Measurements from ENCODE around the gene HMG20B. TPM values are rescaled to one million over a fixed set of nuclear protein-coding genes. Genes with fewer than 3 reads are reported as not detected.

HMG20B gene
- total and polyA plus RNA-seq, 5 donors, result 35.7 to 50.5 (median 36.6) TPM

DNA sequence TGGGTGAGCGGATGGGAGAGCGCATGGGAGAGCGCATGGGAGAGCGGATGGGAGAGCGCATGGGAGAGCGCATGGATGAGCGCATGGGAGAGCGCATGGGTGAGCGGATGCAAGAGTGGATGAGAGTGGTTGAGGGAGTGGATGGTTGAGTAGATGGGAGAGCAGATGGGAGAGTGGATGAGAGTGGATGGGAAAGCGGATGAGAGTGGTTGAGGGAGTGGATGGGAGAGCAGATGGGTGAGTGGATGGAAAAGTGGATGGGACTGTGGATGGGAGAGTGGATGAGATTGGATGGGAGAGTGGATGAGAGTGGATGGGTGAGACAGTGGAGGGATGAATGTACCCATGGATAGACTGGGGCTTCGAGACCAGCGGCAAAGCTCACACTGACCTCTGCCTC lies 42.4 kb upstream of the HMG20B start:
- intact Hi-C loops (cut with DNase I), result no loop called here

DNA sequence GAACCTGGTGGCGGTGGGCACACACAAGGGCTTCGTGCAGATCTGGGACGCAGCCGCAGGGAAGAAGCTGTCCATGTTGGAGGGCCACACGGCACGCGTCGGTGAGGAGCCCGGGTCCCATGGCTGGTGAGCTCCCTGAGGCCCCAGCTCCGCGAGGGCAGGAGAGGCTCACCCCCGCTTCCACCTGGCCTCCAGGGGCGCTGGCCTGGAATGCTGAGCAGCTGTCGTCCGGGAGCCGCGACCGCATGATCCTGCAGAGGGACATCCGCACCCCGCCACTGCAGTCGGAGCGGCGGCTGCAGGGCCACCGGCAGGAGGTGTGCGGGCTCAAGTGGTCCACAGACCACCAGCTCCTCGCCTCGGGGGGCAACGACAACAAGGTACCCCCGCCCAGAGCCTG lies 41.0 kb upstream of the HMG20B start:
- 92% methylated on average over 29 of the region's 29 CpGs for WGBS
- ATAC-seq (no peak), DNase-seq (no peak)
- Histone ChIP-seq H3K27me3 (ENCODE audit: control insufficient read depth, insufficient read depth) (no peaks in the 10 kb centered on the region), H3K27ac (ENCODE audit: low read length) (no peak overlapping the region), H3K4me1 (ENCODE audit: control insufficient read depth, insufficient read depth, low read length) (no peaks in the 10 kb centered on the region), H3K9me3 (ENCODE audit: control insufficient read depth, low read length) (no peaks in the 10 kb centered on the region), H3K4me3 (ENCODE audit: low read length) (no peak overlapping the region)
- intact Hi-C loops (cut with DNase I), result no loop called here

More for the DNA sequence above, 42.4 kb upstream of the HMG20B start:
- Histone ChIP-seq H3K4me3 (ENCODE audit: low read length) (no peak overlapping the region), H3K9me3 (ENCODE audit: control insufficient read depth, low read length) (no peaks in the 10 kb centered on the region), H3K4me1 (ENCODE audit: control insufficient read depth, insufficient read depth, low read length) (no peaks in the 10 kb centered on the region), H3K27me3 (ENCODE audit: control insufficient read depth, insufficient read depth) (no peaks in the 10 kb centered on the region), H3K27ac (ENCODE audit: low read length) (no peak overlapping the region)
- WGBS, result 98% methylated on average over 12 of the region's 12 CpGs
- ATAC-seq, result no peak
- no peak for DNase-seq

DNA sequence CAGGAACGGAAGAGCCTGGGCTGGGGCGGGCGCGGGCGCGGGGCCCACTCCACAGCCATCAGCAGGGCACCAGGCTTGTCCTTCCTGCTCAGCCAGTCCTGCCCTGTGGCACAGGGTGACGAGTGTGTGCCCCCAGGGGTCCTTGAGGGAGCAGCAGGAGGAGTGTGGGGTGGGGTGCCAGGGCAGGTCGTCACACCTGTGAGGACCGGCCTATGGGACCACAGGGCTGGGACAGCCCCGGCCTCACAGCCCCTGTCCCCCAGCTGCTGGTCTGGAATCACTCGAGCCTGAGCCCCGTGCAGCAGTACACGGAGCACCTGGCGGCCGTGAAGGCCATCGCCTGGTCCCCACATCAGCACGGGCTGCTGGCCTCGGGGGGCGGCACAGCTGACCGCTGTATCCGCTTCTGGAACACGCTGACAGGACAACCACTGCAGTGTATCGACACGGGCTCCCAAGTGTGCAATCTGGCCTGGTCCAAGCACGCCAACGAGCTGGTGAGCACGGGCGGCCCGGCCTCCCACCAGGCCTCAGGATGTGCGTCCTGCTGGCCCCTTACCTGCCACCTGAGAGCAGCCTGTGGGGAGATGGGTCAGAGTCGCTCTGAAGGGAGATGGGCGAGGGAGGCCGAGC lies 40.5 kb upstream of the HMG20B start:
- WGBS, result 94% methylated on average over 33 of the region's 33 CpGs
- no peaks in the 10 kb centered on the region for H3K9me3 ChIP-seq (ENCODE audit: control insufficient read depth, low read length)

DNA sequence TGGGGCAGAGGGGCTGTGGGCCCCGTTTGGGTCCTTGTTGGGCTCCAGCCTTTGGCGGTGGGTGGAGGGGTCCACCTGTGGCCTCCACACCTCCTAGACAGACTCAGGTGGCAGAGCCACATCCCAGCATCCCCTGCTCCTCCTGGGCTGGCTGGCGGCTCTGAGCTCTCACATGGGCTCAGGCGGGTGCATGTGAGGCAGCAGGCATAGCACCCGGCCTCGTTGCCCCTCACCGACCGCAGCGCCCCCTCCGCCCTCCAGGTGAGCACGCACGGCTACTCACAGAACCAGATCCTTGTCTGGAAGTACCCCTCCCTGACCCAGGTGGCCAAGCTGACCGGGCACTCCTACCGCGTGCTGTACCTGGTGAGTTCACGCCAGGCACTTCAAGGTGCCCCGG lies 39.7 kb upstream of the HMG20B start:
- intact Hi-C loops (cut with DNase I), result no loop called here
- Histone ChIP-seq H3K4me1 (ENCODE audit: control insufficient read depth, insufficient read depth, low read length) (no peaks in the 10 kb centered on the region), H3K9me3 (ENCODE audit: control insufficient read depth, low read length) (no peaks in the 10 kb centered on the region), H3K27me3 (ENCODE audit: control insufficient read depth, insufficient read depth) (no peaks in the 10 kb centered on the region), H3K4me3 (ENCODE audit: low read length) (no peak overlapping the region), H3K27ac (ENCODE audit: low read length) (no peak overlapping the region)
- WGBS, result 93% methylated on average over 17 of the region's 17 CpGs
- ATAC-seq, result no peak
- no peak for DNase-seq

More for the DNA sequence above, 40.5 kb upstream of the HMG20B start:
- Histone ChIP-seq H3K27ac (ENCODE audit: low read length) (no peak overlapping the region), H3K4me1 (ENCODE audit: control insufficient read depth, insufficient read depth, low read length) (no peaks in the 10 kb centered on the region), H3K27me3 (ENCODE audit: control insufficient read depth, insufficient read depth) (no peaks in the 10 kb centered on the region), H3K4me3 (ENCODE audit: low read length) (no peak overlapping the region)
- DNase-seq, result no peak
- intact Hi-C loops (cut with DNase I), result no loop called here
- ATAC-seq, result no peak

DNA sequence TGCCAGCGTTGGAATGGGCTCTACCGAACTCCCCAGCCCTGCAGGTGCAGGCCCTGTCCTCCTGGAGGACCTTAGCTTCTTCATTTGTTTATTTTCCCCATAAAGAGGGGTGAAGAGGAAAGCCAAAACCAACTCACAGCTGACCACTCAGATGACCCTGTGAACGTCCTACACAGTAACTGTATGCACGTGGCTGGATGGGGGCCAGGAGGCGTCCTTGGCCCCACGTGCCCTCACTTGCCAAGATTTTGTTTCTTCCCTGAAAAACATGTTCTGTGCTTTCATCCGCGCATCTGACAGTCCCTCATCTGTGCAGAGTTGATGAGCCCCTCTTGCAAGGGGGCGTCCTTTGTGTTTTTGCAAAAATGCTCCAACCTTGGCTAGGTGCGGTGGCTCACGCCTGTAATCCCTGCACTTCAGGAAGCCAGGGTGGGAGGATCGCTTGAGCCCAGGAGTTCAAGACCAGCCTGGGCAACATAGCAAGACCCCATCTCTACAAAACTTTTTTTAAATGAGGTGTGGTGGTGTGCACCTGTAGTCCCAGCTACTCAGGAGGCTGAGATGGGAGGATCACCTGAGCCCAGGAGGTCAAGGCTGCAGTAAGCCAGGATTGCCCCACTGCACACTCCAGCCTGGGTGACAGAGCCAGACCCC lies 39.1 kb upstream of the HMG20B start:
- no peak for ATAC-seq
- no peak overlapping the region for H3K4me3 ChIP-seq (ENCODE audit: low read length)
- no peaks in the 10 kb centered on the region for H3K9me3 ChIP-seq (ENCODE audit: control insufficient read depth, low read length)
- H3K27me3 ChIP-seq (ENCODE audit: control insufficient read depth, insufficient read depth), result no peaks in the 10 kb centered on the region
- H3K4me1 ChIP-seq (ENCODE audit: control insufficient read depth, insufficient read depth, low read length), result no peaks in the 10 kb centered on the region
- 80% methylated on average over 12 of the region's 12 CpGs for WGBS
- H3K27ac ChIP-seq (ENCODE audit: low read length), result no peak overlapping the region
- DNase-seq, result no peak
- intact Hi-C loops (cut with DNase I), result no loop called here

DNA sequence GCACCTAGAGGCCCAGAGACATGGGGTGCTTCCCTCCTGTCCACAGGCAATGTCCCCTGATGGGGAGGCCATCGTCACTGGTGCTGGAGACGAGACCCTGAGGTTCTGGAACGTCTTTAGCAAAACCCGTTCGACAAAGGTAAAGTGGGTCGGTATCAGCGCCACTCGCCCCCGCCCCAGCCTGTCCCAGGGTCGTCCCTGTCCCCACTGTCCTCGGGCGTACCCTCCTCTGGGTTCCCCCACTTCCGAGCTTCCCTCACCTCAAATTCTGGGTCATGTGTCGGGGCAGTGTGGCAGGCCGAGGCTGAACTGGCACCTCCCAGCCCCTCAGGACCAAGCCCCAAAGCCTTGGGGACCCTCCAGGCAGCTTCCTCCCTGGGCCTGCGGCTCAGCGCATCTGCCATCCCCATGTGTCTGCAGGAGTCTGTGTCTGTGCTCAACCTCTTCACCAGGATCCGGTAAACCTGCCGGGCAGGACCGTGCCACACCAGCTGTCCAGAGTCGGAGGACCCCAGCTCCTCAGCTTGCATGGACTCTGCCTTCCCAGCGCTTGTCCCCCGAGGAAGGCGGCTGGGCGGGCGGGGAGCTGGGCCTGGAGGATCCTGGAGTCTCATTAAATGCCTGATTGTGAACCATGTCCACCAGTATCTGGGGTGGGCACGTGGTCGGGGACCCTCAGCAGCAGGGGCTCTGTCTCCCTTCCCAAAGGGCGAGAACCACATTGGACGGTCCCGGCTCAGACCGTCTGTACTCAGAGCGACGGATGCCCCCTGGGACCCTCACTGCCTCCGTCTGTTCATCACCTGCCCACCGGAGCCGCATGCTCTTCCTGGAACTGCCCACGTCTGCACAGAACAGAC lies 38.1 kb upstream of the HMG20B start:
- intact Hi-C loops (cut with DNase I), result no loop called here
- DNase-seq (no peak), ATAC-seq (no peak)
- 92% methylated on average over 38 of the region's 38 CpGs for WGBS
- H3K4me3 ChIP-seq (ENCODE audit: low read length), result no peak overlapping the region
- H3K27ac ChIP-seq (ENCODE audit: low read length), result no peak overlapping the region
- no peaks in the 10 kb centered on the region for H3K9me3 ChIP-seq (ENCODE audit: control insufficient read depth, low read length)
- H3K27me3 ChIP-seq (ENCODE audit: control insufficient read depth, insufficient read depth), result no peaks in the 10 kb centered on the region
- no peaks in the 10 kb centered on the region for H3K4me1 ChIP-seq (ENCODE audit: control insufficient read depth, insufficient read depth, low read length)

DNA sequence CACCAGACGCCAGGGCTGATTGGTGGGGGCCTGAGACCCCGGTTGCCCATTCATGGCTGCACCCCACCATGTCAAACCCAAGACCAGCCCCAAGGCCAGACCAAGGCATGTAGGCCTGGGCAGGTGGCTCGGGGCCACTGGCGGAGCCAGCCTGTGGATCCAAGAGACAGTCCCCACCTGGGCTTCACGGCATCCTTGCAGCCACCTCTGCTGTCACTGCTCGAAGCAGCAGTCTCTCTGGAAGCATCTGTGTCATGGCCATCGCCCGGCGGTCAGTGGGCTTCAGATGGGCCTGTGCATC lies 37.6 kb upstream of the HMG20B start:
- no peak for ATAC-seq
- H3K4me3 ChIP-seq (ENCODE audit: low read length), result no peak overlapping the region
- no peaks in the 10 kb centered on the region for H3K4me1 ChIP-seq (ENCODE audit: control insufficient read depth, insufficient read depth, low read length)
- intact Hi-C loops (cut with DNase I), result no loop called here
- peak in 1 of 3 donors; percentile 55 for DNase-seq
- H3K27ac ChIP-seq (ENCODE audit: low read length), result no peak overlapping the region
- 92% methylated on average over 9 of the region's 9 CpGs for WGBS
- H3K9me3 ChIP-seq (ENCODE audit: control insufficient read depth, low read length), result no peaks in the 10 kb centered on the region
- H3K27me3 ChIP-seq (ENCODE audit: control insufficient read depth, insufficient read depth), result no peaks in the 10 kb centered on the region

DNA sequence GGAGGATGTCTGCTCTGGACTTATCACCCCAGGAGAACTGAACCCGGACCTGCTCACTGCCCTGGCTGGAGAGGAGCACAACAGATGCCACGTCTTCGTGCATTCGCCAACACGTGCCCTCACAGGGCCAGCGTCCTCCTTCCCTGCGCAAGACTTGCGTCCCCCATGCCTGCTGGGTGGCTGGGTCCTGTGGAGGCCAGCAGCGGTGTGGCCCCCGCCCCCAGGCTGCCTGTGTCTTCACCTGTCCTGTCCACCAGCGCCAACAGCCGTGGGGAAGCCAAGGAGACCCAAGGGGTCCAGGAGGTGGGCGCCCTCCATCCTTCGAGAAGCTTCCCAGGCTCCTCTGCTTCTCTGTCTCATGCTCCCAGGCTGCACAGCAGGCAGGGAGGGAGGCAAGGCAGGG lies 37.2 kb upstream of the HMG20B start:
- 91% methylated on average over 14 of the region's 14 CpGs for WGBS
- H3K4me1 ChIP-seq (ENCODE audit: control insufficient read depth, insufficient read depth, low read length), result no peaks in the 10 kb centered on the region
- intact Hi-C loops (cut with DNase I), result no loop called here
- no peaks in the 10 kb centered on the region for H3K9me3 ChIP-seq (ENCODE audit: control insufficient read depth, low read length)
- ATAC-seq, result no peak
- H3K4me3 ChIP-seq (ENCODE audit: low read length), result no peak overlapping the region
- no peaks in the 10 kb centered on the region for H3K27me3 ChIP-seq (ENCODE audit: control insufficient read depth, insufficient read depth)
- peak in 1 of 3 donors; percentile 66 for DNase-seq
- no peak overlapping the region for H3K27ac ChIP-seq (ENCODE audit: low read length)

DNA sequence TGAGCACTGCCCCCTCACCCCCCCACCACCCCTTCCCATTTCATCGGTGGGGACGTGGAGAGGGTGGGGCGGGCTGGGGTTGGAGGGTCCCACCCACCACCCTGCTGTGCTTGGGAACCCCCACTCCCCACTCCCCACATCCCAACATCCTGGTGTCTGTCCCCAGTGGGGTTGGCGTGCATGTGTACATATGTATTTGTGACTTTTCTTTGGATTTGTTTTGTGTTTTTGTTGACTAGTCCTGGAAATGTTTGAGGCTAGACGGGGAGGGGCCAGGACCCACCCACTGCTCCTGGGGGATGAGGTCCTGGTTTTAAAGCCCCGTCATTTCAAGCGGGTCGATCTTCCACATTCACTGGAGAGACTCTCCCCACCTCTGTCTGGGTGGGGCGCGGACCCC lies 36.8 kb upstream of the HMG20B start:
- Histone ChIP-seq H3K4me1 (ENCODE audit: control insufficient read depth, insufficient read depth, low read length) (no peaks in the 10 kb centered on the region), H3K4me3 (ENCODE audit: low read length) (no peak overlapping the region), H3K27me3 (ENCODE audit: control insufficient read depth, insufficient read depth) (no peaks in the 10 kb centered on the region), H3K9me3 (ENCODE audit: control insufficient read depth, low read length) (no peaks in the 10 kb centered on the region), H3K27ac (ENCODE audit: low read length) (no peak overlapping the region)
- DNase-seq (peak in 1 of 3 donors; percentile 40), ATAC-seq (no peak)
- WGBS, result 79% methylated on average over 10 of the region's 10 CpGs
- intact Hi-C loops (cut with DNase I), result no loop called here

DNA sequence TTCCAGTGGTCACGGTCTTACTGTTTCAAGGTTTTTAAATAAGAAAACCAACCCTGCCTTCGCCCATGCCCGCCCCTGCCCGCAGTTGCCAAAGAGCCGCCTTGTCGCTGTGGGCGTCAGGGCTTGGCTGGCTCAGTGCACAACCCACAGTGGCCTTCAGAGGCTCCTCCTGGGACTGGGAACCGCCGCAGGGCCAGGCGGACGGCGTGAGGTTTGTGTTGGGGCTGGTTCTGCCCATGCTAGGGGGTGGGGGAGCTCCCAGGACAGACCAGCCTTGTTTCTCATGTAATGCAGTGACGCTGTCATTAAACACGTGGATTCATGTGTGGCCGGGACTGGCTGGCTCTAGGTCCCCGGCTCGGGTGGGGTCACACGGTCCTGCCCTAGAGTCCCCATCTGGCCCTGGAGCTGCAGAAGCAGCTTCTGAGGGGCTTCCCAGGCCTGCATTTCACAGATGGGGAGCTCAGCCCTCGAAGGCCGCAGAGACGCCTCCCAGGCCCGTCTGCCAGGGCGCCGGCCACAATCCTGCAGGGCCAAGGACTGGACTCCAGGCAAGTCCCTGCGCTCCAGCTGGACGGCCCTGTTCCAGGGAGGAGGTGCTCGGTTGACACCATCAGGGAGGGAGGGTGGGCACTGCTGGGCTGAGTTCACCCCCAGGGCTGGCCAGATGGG lies 36.2 kb upstream of the HMG20B start:
- WGBS, result 64% methylated on average over 27 of the region's 27 CpGs
- intact Hi-C loops (cut with DNase I), result no loop called here
- ATAC-seq (peak; percentile 52 to 68), DNase-seq (peak; percentile 71 to 88 (median 88))
- H3K27me3 ChIP-seq (ENCODE audit: control insufficient read depth, insufficient read depth), result no peaks in the 10 kb centered on the region
- H3K4me3 ChIP-seq (ENCODE audit: low read length), result no peak overlapping the region
- H3K4me1 ChIP-seq (ENCODE audit: control insufficient read depth, insufficient read depth, low read length), result no peaks in the 10 kb centered on the region
- H3K27ac ChIP-seq (ENCODE audit: low read length), result no peak overlapping the region
- H3K9me3 ChIP-seq (ENCODE audit: control insufficient read depth, low read length), result no peaks in the 10 kb centered on the region

DNA sequence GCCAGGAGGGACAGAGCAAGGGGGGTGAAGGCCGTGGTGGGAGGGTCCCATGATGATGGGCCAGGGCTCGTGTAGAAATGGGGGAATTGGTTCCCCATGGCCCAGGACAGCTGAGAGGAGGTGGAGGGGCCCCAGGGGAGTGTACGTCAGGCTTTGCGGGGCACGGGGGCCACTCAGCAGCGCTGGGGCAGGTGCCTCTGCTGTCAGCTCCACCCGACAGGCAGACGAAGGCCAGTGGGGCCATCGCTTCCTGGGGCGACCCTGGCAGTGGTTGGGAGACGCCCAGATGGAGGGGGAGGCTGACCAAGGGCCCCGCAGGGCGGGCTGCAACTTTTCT lies 35.7 kb upstream of the HMG20B start:
- H3K27ac ChIP-seq (ENCODE audit: low read length), result no peak overlapping the region
- H3K27me3 ChIP-seq (ENCODE audit: control insufficient read depth, insufficient read depth), result no peaks in the 10 kb centered on the region
- DNase-seq (no peak), ATAC-seq (peak in 1 of 2 donors; percentile 1)
- no peak overlapping the region for H3K4me3 ChIP-seq (ENCODE audit: low read length)
- intact Hi-C loops (cut with DNase I), result no loop called here
- no peaks in the 10 kb centered on the region for H3K9me3 ChIP-seq (ENCODE audit: control insufficient read depth, low read length)
- H3K4me1 ChIP-seq (ENCODE audit: control insufficient read depth, insufficient read depth, low read length), result no peaks in the 10 kb centered on the region
- WGBS, result 60% methylated on average over 13 of the region's 13 CpGs

Data from right cardiac atrium (tissue), 5 donors.